Heart left ventricle (tissue), 16 donors: ENCODE data around the gene TCEAL4. TPM values are rescaled to one million over a fixed set of nuclear protein-coding genes. Genes with fewer than 3 reads are reported as not detected.

Source experiments
- ATAC-seq, 4 donors: fragments of 200-7000 bp; cut with Tn5 transposase; one replicate each; pipeline ENCODE4 v1.9.1; 2020 to 2022; ENCODE audit warnings: moderate library complexity in 4 of 4, mild to moderate bottlenecking in 3 of 4, moderate number of reproducible peaks in 1 of 4
- DNase-seq, 5 donors: peaks; one replicate each; pipeline ENCODE4 v3.0.0-alpha.2; 2020
- H3K27ac ChIP-seq, 12 donors: fragments of 200-600 bp; sonication (generic) in 4 of 12; one replicate each; pipeline versions ENCODE4 v1.5.0 to v1.8.0; 2016 to 2022; ENCODE audit warnings: mild to moderate bottlenecking in 2 of 12
- H3K27me3 ChIP-seq, 9 donors: fragments of 200-600 bp; sonication (generic) in 2 of 9; one replicate each; pipeline versions ENCODE4 v1.5.1 to v1.8.0; 2016 to 2022; ENCODE audit warnings: mild to moderate bottlenecking in 3 of 9
- H3K36me3 ChIP-seq, 9 donors: fragments of 200-600 bp; sonication (generic) in 2 of 9; one replicate each; pipeline versions ENCODE4 v1.5.0 to v1.8.0; 2018 to 2022; ENCODE audit warnings: mild to moderate bottlenecking in 2 of 9
- H3K4me1 ChIP-seq, 12 donors: fragments of 200-600 bp; sonication (generic) in 4 of 12; one replicate each; pipeline versions ENCODE4 v1.5.0 to v1.8.0; 2016 to 2022; ENCODE audit warnings: mild to moderate bottlenecking in 3 of 12
- H3K4me3 ChIP-seq, 12 donors: fragments of 200-600 bp; sonication (generic) in 4 of 12; one replicate each; pipeline versions ENCODE4 v1.5.0 to v1.8.0; 2017 to 2022; ENCODE audit warnings: mild to moderate bottlenecking in 9 of 12, moderate library complexity in 4 of 12
- H3K9me3 ChIP-seq, 12 donors: fragments of 200-600 bp; sonication (generic) in 4 of 12; one replicate each; pipeline versions ENCODE4 v1.5.0 to v1.8.0; 2016 to 2022; ENCODE audit warnings: mild to moderate bottlenecking in 1 of 12
- POLR2A ChIP-seq, 2 donors: fragments of 450-650 bp; IDR thresholded peaks; one replicate each; pipeline ENCODE4 v1.6.1; 2017; ENCODE audit warnings: antibody characterized with exemption in 2 of 2, mild to moderate bottlenecking in 2 of 2, moderate library complexity in 2 of 2
- WGBS, 4 donors: extraction: QIAGEN DNeasy Blood & Tissue Kit in 2 of 4; methylation state at CpG; one replicate each; pipeline versions ENCODE4 v1.1.5 to v1.1.7; 2013 to 2018; 5-methylcytosine and 5-hydroxymethylcytosine counted together
- intact Hi-C, 10 donors: fragments of 100-400 bp; cut with DNase I; formaldehyde crosslinking; loops; one replicate each; pipeline versions ENCODE4 v1.11.1 to v1.14.2; 2022
- polyA plus RNA-seq, 2 donors: library from polyadenylated mRNA; stranded (reverse); fragments of 200-250 nt; gene quantifications; one replicate each; pipeline ENCODE4 v1.2.3, GENCODE V29; 2013
- total RNA-seq, 9 donors: library from RNA; depleted of rRNA in 2 of 9; stranded (reverse); fragments of >200 nt in 2 of 9; fragmentation: NEBNext Ultra II Directional in 3 of 9; extraction: Animal tissue kit (Norgen Biotek cat#: 25700) in 3 of 9; gene quantifications; one replicate each; pipeline versions ENCODE4 v1.1.0 to v1.2.4, GENCODE V29; 2016 to 2023
- TF ChIP-seq, protein P1 (sequence below), 12 donors: fragments of 200-600 bp; sonication (generic) in 4 of 12; IDR thresholded peaks; one replicate each; pipeline versions ENCODE4 v1.5.0 to v1.8.0; 2018 to 2022; ENCODE audit warnings: antibody characterized with exemption in 12 of 12, mild to moderate bottlenecking in 5 of 12
- donor health status: ischemic (EF 13 %, LVEDD 7.1; RV severe dilation, severe dysfunction).
- donor health status: healthy with polysubstance abuse.
- donor health status: DM: no; HTN: yes; CAD: no.
- donor health status: DM: no; HTN: no; CAD: no.
- donor health status: ischemic (EF 25% LVEDD 6.9; RV normal size, moderate dysfunction).
- donor health status: ischemic (EF 25% LVEDD 5.7; RV mildly dilated, moderate dysfunction).
- donor health status: healthy.
- donor health status: DM: yes; HTN: yes; CAD: no.
- donor health status: ischemic (EF 35%, LVEDD 5.7; RV mildly dilated, moderate dysfunction).
- donor health status: nonischemic (EF 11% LVEDD 7.7; RV severe dilation, severe dysfunction).
- donor health status: DM: yes; HTN: yes; CAD: no.
- donor health status: PGD.
- donor health status: ischemic (EF 29% LVEDD 5.4; RV normal size, mild dysfunction).
- donor health status: nonischemic (EF 23%, LVEDD 6.1; RV moderate dilation, normal function).

The TCEAL4 gene
- total and polyA plus RNA-seq, 11 donors, result 50.9 to 176 (median 67.9) TPM

DNA sequence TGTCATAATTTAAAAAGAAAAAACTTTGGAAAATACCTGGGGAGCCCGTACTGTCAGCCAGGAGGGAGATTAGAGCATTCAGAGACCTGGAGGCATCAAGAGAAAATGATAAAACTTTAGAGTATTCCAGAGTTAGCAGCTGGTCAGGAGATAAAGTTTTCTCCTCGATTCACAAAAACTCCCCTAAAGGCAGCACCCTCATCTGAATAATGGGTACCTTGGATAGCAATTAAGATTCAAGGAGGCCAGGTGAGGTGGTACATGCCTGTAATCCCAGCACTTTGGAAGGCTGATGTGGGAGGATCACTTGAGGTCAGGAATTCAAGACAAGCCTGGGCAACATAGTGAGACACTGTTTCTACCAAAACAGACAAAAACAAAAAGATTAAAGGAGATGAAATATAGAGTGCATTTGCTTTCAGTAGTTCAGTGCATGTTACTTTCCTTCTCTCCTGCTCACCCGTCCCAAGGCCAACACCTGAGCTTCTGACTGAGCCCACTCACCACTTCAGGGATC lies 47.4 kb upstream of the TCEAL4 start:
- ATAC-seq (no peak), DNase-seq (no peak)
- intact Hi-C loops, result loop anchor here in 6 of 10 donors (10.0 kb wide), 5 partner anchors 87 to 597 kb away; partner anchors contain the start of genes MORF4L2 (in 1 of the 6) and TCEAL1 (in 1 of the 6)
- Histone ChIP-seq H3K27ac (peak overlapping the region in 1 of 12 donors; percentile 57), H3K4me3 (no peak overlapping the region), H3K36me3 (no peaks in the 10 kb centered on the region), H3K27me3 (peaks cover 0 to 14% (median 0%) of the 10 kb centered on the region in 9 donors), H3K4me1 (peaks cover 0 to 5% (median 0%) of the 10 kb centered on the region in 12 donors), H3K9me3 (no peaks in the 10 kb centered on the region)
- WGBS, 4 donors, result 45 to 83% (median 71%) methylated on average over 3 of the region's 3 CpGs
- TF ChIP-seq, protein P1, sequence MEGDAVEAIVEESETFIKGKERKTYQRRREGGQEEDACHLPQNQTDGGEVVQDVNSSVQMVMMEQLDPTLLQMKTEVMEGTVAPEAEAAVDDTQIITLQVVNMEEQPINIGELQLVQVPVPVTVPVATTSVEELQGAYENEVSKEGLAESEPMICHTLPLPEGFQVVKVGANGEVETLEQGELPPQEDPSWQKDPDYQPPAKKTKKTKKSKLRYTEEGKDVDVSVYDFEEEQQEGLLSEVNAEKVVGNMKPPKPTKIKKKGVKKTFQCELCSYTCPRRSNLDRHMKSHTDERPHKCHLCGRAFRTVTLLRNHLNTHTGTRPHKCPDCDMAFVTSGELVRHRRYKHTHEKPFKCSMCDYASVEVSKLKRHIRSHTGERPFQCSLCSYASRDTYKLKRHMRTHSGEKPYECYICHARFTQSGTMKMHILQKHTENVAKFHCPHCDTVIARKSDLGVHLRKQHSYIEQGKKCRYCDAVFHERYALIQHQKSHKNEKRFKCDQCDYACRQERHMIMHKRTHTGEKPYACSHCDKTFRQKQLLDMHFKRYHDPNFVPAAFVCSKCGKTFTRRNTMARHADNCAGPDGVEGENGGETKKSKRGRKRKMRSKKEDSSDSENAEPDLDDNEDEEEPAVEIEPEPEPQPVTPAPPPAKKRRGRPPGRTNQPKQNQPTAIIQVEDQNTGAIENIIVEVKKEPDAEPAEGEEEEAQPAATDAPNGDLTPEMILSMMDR (IDR thresholded peaks at IDR 0.05), result no peak
- no peak for TF ChIP-seq POLR2A (IDR thresholded peaks at IDR 0.05)

DNA sequence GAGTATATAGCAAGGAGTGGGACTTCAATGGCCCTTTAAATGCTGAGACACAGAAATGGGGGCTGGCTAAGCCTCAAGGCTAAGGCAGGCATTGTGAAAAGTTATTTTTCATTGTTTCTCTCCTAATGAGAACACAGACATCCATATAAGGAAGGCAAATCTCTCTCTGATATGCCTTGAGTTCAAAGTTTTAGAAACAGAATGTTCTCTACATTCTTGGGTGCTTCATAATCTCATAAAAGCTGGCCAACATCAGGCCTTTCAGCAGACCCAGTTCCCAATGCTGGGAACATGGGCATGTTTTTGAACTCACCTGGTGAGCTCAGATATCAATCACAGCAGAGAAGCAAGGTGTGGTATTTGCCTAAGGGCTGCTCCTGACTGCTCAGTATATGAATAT lies 46.6 kb upstream of the TCEAL4 start:
- H3K4me1 ChIP-seq, result peaks cover 0 to 3% (median 0%) of the 10 kb centered on the region in 12 donors
- H3K27ac ChIP-seq, result peak overlapping the region in 1 of 12 donors; percentile 57
- H3K9me3 ChIP-seq, result no peaks in the 10 kb centered on the region
- no peak overlapping the region for H3K4me3 ChIP-seq
- H3K36me3 ChIP-seq, result no peaks in the 10 kb centered on the region
- DNase-seq, result no peak
- intact Hi-C loops, result loop anchor here in 6 of 10 donors (10.0 kb wide), 5 partner anchors 86 to 596 kb away; partner anchors contain the start of genes MORF4L2 (in 1 of the 6) and TCEAL1 (in 1 of the 6)
- TF ChIP-seq, protein P1 (IDR thresholded peaks at IDR 0.05), result no peak
- TF ChIP-seq POLR2A (IDR thresholded peaks at IDR 0.05), result no peak
- peaks cover 0 to 12% (median 0%) of the 10 kb centered on the region in 9 donors for H3K27me3 ChIP-seq
- no peak for ATAC-seq

DNA sequence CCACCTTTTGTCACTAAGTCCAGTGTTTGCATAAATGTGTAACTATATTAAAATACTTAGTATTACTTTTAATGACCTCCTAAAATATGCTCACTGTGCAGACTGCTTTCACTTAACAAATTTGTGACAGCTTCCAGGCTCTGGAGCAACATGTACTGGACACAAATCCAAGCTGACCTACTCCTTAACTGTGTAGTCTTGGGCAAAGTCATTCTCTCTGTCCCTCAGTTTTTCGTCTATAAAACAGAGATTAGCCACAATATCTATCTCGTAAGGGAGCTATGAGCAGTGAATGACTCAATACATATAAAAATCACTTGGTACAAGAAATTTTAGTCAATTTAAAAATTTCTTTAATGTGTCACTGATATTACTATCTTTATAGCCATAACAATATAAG lies 45.6 kb upstream of the TCEAL4 start:
- Histone ChIP-seq H3K27me3 (peaks cover 0 to 12% (median 0%) of the 10 kb centered on the region in 9 donors), H3K36me3 (no peaks in the 10 kb centered on the region), H3K4me3 (no peak overlapping the region), H3K27ac (peak overlapping the region in 1 of 12 donors; percentile 4), H3K9me3 (no peaks in the 10 kb centered on the region), H3K4me1 (no peaks in the 10 kb centered on the region)
- TF ChIP-seq, protein P1 (IDR thresholded peaks at IDR 0.05), result no peak
- no peak for TF ChIP-seq POLR2A (IDR thresholded peaks at IDR 0.05)
- no peak for DNase-seq
- WGBS, 4 donors, result 58 to 85% (median 77%) methylated on average over 2 of the region's 2 CpGs
- intact Hi-C loops, result loop anchor here in 6 of 10 donors (10.0 kb wide), 5 partner anchors 85 to 595 kb away; partner anchors contain the start of genes MORF4L2 (in 1 of the 6) and TCEAL1 (in 1 of the 6)
- ATAC-seq, result no peak

DNA sequence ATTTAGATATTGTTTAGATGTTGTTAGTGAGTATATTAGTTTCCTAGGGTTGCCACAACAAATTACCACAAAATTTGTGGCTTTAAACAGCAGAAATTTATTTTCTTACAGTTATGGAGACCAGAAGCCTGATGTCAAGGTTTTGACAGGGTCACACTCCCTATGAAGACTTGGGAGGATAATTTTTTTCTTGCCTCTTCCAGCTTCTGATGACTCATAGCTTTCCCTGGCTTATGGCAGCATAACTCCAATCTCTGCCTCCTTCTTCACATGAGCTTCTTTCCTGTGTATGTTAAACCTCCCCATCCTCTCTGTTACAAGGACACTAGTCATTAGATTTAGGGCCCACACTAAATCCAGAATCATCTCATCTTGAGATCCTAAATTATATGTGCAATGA lies 45.2 kb upstream of the TCEAL4 start:
- H3K9me3 ChIP-seq, result no peaks in the 10 kb centered on the region
- H3K27me3 ChIP-seq, result peaks cover 0 to 12% (median 0%) of the 10 kb centered on the region in 9 donors
- H3K4me1 ChIP-seq, result no peaks in the 10 kb centered on the region
- no peak for TF ChIP-seq POLR2A (IDR thresholded peaks at IDR 0.05)
- TF ChIP-seq, protein P1 (IDR thresholded peaks at IDR 0.05), result no peak
- DNase-seq, result no peak
- H3K36me3 ChIP-seq, result no peaks in the 10 kb centered on the region
- no peak overlapping the region for H3K27ac ChIP-seq
- H3K4me3 ChIP-seq, result no peak overlapping the region
- intact Hi-C loops, result no loop called here
- no peak for ATAC-seq
